ENCODE data around the gene C2orf78.

DNA sequence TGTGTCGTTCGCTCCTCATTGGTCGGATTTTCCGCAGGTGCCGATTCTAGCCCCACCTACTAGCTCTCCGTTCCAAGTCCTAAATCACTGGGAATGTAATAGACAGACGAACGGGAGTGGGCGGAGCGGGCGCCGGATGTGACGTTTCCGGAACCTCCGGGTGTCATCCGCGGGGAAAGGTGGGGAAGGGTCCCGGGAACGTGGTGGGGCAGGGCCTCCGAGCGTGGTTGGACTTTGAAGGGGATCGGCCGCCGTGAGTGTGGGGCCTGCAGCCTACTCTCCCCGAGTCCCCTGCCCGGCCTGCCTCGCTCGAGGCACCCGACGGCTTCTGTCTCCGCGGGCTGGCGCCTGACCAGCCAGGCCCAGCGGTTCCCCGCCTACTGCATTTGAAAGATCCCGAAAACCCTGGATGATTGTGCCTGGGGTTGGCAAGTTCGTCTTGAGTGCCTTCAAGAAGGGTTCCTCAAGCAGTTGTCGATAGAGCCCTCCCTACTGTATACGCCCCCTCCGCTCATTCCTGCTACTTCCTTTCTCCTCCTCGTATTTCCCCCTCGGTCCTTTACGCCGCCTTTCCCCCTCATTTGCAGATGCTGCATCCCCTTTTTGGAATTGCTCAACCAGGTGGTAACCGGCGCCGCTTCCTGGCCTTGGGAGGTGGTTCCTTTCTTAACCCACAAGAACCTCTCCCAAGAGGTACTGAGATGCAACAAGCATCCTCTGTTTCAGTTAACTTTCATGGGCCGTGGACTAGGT lies 45.0 kb downstream of the C2orf78 start, which contains the start of gene STAMBP:
- TF ChIP-seq, protein P1, sequence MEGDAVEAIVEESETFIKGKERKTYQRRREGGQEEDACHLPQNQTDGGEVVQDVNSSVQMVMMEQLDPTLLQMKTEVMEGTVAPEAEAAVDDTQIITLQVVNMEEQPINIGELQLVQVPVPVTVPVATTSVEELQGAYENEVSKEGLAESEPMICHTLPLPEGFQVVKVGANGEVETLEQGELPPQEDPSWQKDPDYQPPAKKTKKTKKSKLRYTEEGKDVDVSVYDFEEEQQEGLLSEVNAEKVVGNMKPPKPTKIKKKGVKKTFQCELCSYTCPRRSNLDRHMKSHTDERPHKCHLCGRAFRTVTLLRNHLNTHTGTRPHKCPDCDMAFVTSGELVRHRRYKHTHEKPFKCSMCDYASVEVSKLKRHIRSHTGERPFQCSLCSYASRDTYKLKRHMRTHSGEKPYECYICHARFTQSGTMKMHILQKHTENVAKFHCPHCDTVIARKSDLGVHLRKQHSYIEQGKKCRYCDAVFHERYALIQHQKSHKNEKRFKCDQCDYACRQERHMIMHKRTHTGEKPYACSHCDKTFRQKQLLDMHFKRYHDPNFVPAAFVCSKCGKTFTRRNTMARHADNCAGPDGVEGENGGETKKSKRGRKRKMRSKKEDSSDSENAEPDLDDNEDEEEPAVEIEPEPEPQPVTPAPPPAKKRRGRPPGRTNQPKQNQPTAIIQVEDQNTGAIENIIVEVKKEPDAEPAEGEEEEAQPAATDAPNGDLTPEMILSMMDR (IDR thresholded peaks at IDR 0.05; ENCODE audit: borderline replicate concordance, extremely low read depth, low read length, poor library complexity, severe bottlenecking), result no peak
- TF ChIP-seq EZH2 (IDR thresholded peaks at IDR 0.05; ENCODE audit: borderline replicate concordance, low read depth, low read length, severe bottlenecking), result no peak
